ENCODE data around the gene HSPA2. TPM values are rescaled to one million over a fixed set of nuclear protein-coding genes. Genes with fewer than 3 reads are reported as not detected.

HSPA2 gene
- total and polyA plus RNA-seq, 2 of the 13 experiments (the other 11 are each of a cell fraction or from before 2014, with no cell fraction given), result 0.15 to 0.27 TPM

DNA sequence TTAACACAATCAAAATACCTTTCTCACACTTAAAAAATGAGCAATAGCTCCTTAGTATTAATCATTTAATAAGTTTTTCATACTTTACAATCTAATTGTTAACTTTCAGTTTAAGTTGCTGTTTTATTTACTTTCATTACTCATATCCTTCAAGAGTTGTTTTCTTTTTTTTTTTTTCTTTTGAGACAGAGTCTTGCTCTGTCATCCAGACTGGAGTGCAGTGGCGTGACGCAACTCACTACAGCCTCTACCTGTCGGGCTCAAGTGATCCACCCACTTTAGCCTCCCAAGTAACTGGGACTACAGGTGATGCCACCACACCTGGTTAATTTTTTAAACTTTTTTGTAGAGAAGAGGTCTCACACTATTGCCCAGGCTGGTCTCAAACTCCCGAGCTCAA, 19.8 kb upstream of the HSPA2 start (continued):
- TF ChIP-seq PHF20 (CRISPR knock-in tag; IDR thresholded peaks at IDR 0.05) (no peak), ZNF329 (CRISPR knock-in tag; IDR thresholded peaks at IDR 0.05; ENCODE audit: low read depth) (no peak), ZSCAN12 (CRISPR knock-in tag; IDR thresholded peaks at IDR 0.05) (no peak)

DNA sequence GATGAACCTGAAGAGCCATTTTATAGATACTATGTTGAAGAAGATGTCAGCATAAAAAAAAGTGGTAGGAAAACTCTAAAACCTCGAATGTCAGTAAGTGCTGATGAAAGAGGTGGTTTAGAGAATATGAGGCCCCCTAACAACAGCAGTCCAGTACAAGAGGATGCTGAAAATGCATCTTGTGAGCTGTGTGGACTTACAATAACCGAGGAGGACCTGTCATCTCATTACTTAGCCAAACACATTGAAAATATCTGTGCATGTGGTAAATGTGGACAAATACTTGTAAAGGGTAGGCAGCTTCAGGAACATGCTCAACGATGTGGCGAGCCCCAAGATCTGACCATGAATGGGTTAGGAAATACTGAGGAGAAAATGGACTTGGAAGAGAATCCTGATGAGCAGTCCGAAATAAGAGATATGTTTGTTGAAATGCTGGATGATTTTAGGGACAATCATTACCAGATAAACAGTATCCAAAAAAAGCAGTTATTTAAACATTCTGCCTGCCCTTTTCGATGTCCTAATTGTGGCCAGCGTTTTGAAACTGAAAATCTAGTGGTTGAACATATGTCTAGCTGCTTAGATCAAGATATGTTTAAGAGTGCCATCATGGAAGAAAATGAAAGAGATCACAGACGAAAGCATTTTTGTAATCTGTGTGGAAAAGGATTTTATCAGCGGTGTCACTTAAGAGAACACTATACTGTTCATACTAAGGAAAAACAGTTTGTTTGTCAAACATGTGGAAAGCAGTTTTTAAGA, 17.8 kb upstream of the HSPA2 start:
- Histone ChIP-seq H3K9ac (ENCODE audit: insufficient read depth, low read depth, low read length) (no peak overlapping the region), H3K36me3 (replicated peaks in 1 of 2; ENCODE audit: control insufficient read depth in 1 of 2, insufficient read depth in 2 of 2, low read length in 2 of 2) (peaks cover 7 to 21% of the 10 kb centered on the region in 2 experiments; a peak in 3 of 5 replicates), H4K20me1 (ENCODE audit: insufficient read depth, low read length) (no peaks in the 10 kb centered on the region), H3K9me3 (ENCODE audit: low read length) (no peaks in the 10 kb centered on the region), H3K4me3 (replicated peaks in 1 of 3; ENCODE audit: insufficient read depth in 1 of 3, low read depth in 2 of 3, low read length in 3 of 3) (no peak overlapping the region), H2AFZ (ENCODE audit: low read length) (no peak overlapping the region), H3K79me2 (ENCODE audit: insufficient read depth, low read length) (peaks cover 8% of the 10 kb centered on the region), H3K4me1 (ENCODE audit: insufficient read depth, low read length) (no peaks in the 10 kb centered on the region), H3K27me3 (ENCODE audit: control insufficient read depth in 1 of 2, insufficient read depth in 2 of 2, low read length in 2 of 2) (no peaks in the 10 kb centered on the region), H3K27ac (ENCODE audit: extremely low read length, insufficient read depth, low read length) (no peak overlapping the region), H3K4me2 (ENCODE audit: low read depth, low read length) (no peak overlapping the region)
- intact Hi-C loops (cut with micrococcal nuclease; ENCODE audit: unreplicated experiment), result no loop called here
- TSS peak; percentile 32 for BruUV-seq (replicated peaks)
- DNase-seq (ENCODE audit: low spot score) (no peak), FAIRE-seq (no peak), ATAC-seq (no peak)
- POLR2A ChIA-PET, result interaction anchor here (1.4 kb wide), 1 partner anchor 18 kb away, joined by 3 read pairs; the partner anchor contains the start of gene ZBTB1
- in situ Hi-C loops (cut with HindIII; ENCODE audit: extremely low pct_ligation_motif_present, low pct_unique_long_range_greater_than_20kb), result no loop called here
- 95% methylated on average over 9 of the region's 9 CpGs for WGBS (ENCODE audit: low lambda C conversion rate)
- CTCF ChIA-PET (ENCODE audit: low intra/inter-chr PET ratio, low total read pairs), result no interaction called here
- TF ChIP-seq ZNF143 (CRISPR knock-in tag; IDR thresholded peaks at IDR 0.05) (no peak), TAF15 (IDR thresholded peaks at IDR 0.05; ENCODE audit: low read depth, low read length, poor library complexity, severe bottlenecking) (no peak), MTF1 (CRISPR knock-in tag; IDR thresholded peaks at IDR 0.05) (no peak), RXRA (CRISPR knock-in tag; IDR thresholded peaks at IDR 0.05) (no peak), NFIB (CRISPR knock-in tag; IDR thresholded peaks at IDR 0.05; ENCODE audit: borderline replicate concordance) (no peak), ZNF644 (CRISPR knock-in tag; IDR thresholded peaks at IDR 0.05; ENCODE audit: low read depth) (no peak), HOXA3 (CRISPR knock-in tag; IDR thresholded peaks at IDR 0.05) (no peak), TP53 (CRISPR knock-in tag; conservative IDR thresholded peaks at IDR 0.05) (no peak), PHF8 (CRISPR knock-in tag; IDR thresholded peaks at IDR 0.05) (no peak), SUZ12 (IDR thresholded peaks at IDR 0.05; ENCODE audit: low read depth, low read length) (no peak), NFATC3 (CRISPR knock-in tag; IDR thresholded peaks at IDR 0.05) (no peak)
- TF ChIP-seq, protein P1, sequence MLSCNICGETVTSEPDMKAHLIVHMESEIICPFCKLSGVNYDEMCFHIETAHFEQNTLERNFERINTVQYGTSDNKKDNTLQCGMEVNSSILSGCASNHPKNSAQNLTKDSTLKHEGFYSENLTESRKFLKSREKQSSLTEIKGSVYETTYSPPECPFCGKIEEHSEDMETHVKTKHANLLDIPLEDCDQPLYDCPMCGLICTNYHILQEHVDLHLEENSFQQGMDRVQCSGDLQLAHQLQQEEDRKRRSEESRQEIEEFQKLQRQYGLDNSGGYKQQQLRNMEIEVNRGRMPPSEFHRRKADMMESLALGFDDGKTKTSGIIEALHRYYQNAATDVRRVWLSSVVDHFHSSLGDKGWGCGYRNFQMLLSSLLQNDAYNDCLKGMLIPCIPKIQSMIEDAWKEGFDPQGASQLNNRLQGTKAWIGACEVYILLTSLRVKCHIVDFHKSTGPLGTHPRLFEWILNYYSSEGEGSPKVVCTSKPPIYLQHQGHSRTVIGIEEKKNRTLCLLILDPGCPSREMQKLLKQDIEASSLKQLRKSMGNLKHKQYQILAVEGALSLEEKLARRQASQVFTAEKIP (CRISPR knock-in tag; IDR thresholded peaks at IDR 0.05; ENCODE audit: borderline replicate concordance), result no peak
- TF ChIP-seq, protein P2, sequence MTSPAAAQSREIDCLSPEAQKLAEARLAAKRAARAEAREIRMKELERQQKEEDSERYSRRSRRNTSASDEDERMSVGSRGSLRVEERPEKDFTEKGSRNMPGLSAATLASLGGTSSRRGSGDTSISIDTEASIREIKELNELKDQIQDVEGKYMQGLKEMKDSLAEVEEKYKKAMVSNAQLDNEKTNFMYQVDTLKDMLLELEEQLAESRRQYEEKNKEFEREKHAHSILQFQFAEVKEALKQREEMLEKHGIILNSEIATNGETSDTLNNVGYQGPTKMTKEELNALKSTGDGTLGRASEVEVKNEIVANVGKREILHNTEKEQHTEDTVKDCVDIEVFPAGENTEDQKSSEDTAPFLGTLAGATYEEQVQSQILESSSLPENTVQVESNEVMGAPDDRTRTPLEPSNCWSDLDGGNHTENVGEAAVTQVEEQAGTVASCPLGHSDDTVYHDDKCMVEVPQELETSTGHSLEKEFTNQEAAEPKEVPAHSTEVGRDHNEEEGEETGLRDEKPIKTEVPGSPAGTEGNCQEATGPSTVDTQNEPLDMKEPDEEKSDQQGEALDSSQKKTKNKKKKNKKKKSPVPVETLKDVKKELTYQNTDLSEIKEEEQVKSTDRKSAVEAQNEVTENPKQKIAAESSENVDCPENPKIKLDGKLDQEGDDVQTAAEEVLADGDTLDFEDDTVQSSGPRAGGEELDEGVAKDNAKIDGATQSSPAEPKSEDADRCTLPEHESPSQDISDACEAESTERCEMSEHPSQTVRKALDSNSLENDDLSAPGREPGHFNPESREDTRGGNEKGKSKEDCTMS (CRISPR knock-in tag; conservative IDR thresholded peaks at IDR 0.05), result no peak
